NCI-H1048 (cell line): ENCODE measurements around the gene SYDE1.

ENCODE experiments used
- DNase-seq: peaks from one replicate; lab custom pipeline; 2025; lab: John Stamatoyannopoulos, UW

The SYDE1 gene

DNA sequence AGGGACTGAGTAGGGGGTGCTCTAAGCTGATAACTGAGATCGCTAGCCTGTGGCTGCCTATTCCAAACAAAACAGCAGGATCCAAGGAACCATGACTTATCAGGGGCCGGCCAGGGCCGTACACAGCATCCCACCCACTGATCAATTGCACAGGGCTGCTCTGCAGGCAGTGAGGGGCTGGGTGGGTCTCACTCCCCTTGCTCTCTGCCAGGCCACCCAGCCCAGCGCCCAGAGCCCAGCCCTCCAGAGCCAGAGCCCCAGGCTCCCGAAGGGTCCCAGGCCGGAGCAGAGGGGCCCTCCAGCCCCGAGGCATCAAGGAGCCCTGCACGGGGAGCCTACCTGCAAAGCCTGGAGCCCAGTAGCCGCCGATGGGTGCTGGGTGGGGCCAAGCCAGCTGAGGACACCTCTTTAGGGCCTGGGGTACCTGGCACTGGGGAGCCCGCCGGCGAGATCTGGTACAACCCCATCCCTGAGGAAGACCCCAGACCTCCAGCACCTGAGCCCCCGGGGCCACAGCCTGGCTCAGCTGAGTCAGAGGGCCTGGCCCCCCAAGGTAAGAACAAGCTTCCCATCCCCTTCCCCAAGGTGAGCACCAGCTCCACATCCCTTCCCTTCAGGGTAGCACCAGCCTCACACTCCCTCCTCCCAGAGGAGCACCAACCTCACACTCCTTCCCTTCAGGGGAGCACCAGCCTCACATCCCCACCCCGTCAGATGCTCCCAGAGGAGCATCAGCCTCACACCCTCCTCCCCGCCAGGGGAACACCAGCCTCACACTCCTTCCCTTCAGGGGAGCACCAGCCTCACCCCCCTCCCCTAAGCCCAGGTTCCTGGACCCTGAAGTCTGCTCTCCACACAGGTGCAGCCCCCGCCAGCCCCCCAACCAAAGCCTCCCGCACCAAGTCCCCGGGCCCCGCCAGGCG lies 1.9 kb downstream of the SYDE1 start:
- DNase-seq: no peak

DNA sequence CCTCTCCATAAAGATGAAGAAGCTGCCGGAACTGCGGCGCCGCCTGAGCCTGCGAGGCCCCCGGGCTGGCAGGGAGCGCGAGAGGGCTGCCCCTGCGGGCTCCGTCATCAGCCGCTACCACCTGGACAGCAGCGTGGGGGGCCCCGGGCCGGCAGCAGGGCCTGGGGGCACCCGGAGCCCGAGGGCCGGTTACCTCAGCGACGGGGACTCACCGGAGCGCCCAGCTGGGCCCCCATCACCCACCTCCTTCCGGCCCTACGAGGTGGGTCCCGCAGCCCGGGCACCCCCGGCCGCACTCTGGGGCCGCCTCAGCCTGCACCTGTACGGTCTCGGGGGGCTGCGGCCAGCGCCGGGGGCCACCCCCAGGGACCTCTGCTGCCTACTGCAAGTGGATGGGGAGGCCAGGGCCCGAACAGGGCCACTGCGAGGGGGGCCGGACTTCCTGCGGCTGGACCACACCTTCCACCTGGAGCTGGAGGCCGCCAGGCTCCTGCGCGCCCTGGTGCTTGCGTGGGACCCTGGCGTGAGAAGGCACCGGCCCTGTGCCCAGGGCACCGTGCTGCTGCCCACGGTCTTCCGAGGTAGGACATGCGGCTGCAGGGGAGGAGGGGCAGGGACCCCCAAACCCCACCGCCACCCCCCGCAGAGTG lies 2.7 kb downstream of the SYDE1 start:
- no peak for DNase-seq

DNA sequence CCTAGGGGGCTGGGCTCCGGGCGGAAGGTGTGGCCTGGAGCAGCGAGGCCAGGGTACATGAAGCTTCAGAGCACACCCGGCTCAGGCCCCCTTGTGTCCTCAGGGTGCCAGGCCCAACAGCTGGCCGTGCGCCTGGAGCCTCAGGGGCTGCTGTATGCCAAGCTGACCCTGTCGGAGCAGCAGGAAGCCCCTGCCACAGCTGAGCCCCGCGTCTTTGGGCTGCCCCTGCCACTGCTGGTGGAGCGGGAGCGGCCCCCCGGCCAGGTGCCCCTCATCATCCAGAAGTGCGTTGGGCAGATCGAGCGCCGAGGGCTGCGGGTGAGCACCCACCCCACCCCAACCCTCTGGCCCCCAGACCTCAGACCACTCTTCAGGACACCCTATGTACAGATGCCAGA lies 3.2 kb downstream of the SYDE1 start:
- DNase-seq: no peak

DNA sequence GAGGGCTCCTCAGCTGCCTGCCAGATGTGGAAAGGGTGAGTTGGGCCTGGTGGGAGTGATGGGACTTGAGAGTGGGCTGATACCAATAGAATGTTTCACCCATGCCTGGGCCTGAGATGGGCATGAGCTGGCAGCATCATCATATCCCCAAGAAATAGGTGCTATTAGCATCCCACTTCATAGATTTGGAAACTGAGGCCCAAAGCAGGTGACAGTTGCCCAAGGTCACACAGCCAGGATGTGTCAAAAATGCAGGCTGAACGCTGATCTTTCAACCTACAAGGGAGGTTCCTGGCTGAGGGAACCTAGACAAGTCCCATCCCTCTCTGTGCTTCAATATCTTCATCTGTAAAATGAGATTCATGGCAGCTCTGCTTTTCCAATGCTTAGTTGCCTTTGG lies 4.6 kb downstream of the SYDE1 start:
- no peak for DNase-seq

DNA sequence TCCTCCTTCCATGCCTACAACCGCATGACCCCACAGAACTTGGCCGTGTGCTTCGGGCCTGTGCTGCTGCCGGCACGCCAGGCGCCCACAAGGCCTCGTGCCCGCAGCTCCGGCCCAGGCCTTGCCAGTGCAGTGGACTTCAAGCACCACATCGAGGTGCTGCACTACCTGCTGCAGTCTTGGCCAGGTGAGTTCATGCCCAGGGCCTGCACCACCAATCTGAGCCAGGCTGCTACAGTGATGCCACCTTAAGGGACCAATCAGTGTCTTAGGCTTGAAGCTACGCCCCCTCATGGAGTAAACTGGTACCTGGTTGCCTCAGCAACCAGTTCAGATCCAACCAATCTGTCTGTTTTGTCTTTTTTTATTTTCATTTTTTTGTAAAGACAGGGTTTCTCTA lies 5.2 kb downstream of the SYDE1 start:
- no peak for DNase-seq

DNA sequence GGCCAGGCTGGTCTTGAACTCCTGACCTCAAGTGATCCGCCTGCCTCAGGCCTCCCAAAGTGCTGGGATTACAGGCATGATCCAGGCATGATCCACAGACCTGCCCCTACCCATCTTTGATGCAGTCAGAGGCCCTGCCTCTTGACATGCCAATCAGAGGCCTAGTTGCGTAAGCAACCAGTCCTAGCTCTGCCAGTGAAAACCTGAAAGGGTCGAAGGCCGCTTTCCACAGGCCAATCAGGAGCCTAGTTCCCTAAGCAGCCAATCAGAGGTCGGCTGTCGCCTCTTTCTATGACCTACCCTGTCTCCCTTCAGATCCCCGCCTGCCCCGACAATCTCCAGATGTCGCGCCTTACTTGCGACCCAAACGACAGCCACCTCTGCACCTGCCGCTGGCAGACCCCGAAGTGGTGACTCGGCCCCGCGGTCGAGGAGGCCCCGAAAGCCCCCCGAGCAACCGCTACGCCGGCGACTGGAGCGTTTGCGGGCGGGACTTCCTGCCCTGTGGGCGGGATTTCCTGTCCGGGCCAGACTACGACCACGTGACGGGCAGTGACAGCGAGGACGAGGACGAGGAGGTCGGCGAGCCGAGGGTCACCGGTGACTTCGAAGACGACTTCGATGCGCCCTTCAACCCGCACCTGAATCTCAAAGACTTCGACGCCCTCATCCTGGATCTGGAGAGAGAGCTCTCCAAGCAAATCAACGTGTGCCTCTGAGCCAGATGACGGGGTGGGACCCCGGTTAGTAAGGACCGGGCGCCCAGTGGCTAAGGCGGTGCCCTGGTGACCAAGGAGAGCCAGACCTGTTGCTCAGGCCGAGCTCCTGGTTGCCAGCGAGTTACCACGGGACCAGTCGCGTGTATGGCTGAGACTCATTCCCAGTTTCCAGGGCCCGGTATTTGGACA lies 6.3 kb downstream of the SYDE1 start:
- DNase-seq: no peak

DNA sequence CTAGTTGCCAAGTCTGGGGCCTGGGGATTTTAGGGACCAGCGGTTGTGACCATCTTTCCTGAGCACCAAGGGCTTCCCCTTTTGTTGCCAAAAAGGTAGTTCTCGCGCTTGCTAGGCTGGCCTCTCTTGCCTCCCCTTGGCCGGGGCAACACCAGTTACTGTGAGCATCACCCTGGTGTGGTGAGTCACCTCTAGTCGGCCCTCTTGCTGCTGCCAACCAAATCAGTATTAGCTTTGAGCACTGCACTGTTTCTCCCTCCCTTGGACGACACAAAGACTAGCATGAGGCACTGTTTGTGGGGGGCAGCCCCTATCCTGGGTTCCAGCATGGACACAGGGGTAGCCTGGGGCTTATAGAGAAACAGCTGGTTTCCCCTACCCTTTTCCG lies 6.9 kb downstream of the SYDE1 start:
- DNase-seq: no peak

DNA sequence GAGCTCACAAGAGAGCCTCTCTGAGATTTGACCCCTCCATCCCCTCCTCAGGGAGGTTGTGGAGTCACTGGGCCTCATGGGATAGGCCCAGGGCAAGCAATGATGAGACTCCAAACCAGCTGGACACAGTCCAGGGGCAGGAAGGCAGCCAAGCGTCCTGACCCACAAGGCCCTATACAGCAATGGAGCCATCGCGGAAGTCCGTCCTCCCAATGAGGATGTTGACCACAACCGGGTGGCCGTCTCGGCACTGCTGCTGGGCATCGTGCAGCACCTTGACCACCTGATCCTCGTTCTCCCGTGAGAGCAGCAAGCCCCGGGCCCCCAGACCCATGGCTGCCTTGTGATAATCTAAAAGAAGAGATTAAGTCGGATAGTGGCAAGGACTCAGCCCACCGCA lies 7.9 kb downstream of the SYDE1 start:
- DNase-seq: no peak

DNA sequence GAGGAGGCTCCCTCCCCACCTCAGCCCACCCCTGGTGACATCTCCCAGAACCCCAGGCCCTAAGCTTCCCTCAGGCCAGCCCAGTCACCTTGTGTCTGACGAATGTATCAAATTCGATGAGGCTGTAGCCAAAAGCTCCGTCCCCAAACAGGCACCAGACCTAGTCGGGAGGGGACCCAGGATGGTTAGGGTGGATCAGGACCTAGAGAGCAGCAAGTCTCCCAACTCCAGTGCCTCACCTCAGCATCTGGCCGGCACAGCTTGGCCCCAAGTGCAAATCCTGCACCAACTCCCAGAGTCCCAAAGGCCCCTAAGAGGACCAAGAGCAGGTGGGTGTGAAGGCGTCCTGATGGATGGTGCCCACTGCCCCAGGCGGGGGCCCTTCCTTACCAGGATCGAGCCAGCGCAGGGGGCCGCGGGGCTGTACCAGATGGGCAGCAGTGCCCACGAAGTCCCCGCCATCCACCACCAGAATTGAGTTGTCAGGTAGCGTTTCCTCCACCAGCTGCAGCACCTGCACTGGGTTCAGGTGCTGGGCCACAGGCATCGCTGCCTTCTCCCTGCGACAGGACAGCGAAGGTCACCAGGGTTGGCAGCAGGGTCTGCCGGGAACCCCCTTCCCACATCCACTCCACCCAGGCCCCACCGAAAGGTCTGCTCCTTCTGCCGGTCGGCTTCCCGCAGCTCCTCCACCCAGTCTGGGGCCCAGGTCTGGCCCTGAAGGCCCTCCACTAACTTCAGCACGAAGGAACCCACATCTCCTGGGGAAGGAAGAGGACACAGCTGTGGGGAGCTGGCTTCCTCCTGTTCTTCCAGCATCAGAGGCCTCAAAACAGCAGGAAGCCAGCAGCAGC lies 8.8 kb downstream of the SYDE1 start:
- no peak for DNase-seq

DNA sequence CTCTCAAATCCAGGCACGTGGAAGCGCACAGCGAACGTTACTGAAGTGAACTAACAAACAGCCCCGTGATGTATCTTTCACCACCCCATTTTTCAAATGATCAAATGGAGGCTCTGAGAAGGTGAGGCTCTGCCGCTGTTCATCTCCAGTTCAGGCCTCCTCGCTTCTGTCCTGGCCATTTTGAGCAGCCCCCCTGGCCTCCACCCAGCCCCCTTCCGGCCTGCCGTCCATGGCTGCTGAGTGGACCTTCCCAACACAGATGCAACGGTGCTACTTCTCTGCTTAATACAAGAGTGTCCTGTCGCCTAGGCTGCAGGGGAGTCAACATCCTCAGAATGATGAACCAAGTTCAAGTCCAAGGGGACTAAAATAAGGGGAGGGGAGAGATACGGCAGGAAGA lies 9.7 kb downstream of the SYDE1 start:
- DNase-seq: no peak

DNA sequence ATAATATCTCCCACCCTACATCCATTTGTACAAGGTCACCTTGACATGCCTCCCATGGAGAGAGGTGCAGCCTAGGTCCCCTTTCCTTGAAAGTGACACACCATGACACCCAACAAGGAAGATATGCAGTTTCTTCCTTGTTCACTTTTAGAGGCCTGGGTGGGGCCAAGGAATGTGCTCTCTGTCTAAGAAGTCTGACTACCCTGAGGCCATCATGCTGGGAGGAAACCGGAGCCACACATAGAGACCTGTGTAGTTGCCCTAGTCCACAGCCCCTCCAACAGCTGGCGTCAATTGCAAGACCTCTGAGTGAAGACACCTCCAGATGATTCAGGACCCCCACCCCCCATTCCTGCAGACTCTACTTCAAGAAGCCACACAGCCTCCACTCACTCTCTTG lies 11.0 kb downstream of the SYDE1 start:
- no peak for DNase-seq

DNA sequence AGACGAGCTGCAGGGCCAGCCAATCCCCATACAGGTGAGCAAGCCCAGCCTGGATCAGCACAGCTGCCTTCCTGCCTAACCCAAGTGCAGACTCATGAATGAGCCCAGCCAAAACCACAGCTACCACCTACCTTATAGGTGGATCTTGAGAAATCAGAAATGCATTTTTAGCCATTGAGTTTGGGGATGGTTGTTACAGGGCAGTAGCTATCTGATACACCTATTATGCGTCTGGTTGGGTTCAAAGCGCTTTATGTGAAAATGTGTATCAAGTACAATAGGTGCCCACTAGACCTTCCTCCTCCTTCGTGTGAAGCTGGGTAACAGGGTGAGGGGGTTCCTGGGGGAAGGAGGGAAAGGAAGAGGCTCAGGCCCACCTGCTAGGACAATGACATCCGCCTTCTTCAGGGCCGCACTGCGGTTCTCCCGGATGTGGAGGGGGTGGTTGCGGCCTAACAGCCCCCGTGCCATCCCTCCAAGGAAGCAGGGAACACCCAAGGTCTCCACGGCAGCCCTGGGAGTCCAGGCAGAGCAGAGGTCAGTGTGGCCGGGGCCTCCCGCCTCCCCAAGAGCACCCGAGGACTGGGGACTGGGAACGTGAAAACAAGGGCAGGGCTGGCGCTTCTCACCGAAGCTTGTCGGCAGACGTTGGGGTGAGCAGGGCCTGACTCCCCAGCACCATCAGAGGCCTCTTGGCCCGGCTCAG lies 11.7 kb downstream of the SYDE1 start:
- DNase-seq: no peak

DNA sequence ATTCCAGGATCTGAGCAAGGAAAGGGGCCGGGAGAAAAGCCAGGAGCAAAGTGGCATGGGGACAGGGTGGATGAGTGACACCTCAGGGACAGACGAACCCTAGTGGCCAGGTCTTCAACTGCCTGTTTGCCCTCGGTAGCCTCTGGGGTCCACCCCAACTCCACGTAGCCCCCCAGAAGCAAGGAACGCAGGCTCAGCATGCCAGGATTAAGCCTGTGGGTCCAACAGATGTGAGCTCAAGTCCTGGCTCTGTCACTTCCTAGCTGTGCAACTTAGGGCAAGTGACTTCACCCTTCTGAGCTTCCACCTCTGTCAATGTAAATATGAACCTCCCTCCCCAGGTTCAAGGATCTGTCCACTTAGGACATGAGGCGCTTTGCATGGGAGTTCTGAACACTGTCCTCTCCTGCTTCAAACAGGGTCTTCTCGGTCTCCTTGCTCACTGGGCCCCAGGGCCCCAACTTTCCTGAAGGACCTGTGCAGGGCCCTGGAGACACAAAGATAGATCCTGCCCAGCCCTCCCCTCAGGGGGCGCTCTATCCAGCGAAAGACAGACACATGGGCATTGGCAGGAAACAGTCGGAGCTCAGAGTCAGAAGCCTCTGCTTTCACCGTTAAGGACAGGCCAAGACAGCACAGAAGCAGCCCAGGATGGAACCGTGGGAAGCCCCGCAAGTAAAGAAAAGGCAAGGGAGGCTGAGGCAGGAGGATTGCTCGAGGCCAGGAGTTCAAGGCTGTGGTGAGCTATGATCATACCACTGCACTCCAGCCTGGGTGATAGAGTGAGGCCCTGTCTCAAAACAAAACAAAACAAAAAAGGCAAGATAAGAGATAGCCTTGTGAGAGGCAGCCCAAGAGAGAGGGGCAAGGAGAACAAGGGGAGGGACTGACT lies 13.2 kb downstream of the SYDE1 start:
- DNase-seq: no peak

DNA sequence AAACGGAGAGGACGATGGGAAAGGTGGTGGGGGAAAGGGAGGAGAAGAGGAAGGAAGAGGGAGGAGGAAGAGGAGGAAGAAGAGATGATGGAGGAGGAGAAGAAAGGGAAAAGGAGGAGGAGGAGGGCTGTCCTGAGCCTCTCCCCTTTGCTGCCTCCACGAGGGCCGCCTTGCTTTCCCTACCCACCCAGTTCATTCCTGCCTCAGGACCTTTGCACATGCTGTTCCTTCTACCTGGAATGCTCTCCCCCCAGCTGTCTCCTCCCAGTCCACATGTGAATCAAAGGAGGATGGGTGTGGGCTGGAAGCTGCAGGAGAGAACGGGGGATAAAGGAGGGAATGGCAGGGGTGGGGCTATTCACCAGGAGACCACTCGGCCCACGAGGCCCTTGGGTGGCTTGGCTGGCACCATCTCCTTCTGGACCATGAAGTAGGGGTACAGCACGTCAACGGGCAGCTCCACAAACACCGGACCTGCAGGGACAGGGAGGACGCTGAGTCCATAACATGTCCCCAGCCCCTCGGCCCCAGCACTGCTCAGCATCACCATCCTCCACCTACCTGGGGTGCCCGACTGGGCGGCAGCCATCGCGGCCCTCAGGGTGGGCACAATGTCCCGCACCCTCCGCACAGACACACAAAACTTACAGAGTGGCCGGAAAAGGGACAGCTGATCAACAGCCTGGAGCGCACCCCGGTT lies 15.3 kb downstream of the SYDE1 start:
- no peak for DNase-seq

DNA sequence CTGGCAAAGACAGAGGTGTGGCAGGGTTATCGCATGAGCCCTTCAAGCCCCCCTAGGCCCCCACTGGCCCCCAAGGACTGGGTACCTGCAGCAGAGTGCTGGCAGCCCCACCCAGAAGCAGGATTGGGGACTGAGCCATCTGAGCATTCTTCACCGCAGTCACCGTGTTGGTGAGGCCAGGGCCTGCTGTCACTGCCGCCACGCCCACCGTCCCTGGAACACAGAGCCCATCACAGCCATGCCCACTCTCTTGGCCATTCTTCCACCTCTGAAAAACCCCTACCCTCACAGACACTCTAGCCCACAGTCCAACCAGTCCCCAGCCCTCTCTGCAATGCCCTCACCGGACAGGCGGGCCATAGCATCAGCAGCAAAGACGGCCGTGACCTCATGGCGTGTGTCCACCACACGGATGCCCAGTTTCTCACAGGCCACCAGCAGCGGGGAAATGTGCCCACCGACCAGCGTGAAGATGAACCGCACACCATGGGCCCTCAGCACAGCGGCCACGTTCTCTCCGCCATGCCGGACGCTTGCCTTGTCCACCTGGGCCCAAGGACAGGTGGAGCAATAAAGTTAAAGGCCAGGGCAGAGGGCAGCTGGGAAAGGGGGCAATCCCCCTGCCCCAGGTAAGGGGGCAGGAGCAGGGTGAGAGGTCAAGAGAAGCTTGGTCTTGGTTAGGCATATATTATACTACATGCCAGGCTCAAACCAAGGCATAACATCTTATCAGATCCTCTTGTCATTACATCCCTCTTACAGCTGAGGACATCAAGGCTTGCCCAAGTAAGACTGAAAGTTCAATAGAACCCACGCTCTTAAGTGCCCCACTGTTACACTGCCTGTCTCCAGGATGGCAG lies 16.1 kb downstream of the SYDE1 start:
- no peak for DNase-seq

DNA sequence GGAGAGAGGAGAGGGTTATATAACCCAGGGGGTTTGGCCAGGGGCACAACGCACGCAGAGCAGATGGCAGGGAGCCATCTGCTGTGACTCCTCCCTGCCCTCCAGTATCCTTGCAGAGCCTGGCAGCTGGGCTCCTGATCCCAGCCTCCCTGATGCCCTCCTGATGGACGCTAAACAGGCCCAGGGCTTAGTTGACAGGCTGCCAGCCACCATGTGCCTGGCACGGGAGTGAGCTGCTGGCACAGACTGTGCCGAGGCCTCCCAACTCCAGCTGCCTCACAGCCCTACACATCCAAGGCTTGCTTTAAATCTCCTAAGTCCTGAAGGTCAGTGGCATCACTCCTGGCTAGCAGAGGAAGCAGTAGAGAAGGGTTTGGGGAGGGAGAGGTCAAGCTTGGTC lies 16.7 kb downstream of the SYDE1 start:
- DNase-seq: no peak

DNA sequence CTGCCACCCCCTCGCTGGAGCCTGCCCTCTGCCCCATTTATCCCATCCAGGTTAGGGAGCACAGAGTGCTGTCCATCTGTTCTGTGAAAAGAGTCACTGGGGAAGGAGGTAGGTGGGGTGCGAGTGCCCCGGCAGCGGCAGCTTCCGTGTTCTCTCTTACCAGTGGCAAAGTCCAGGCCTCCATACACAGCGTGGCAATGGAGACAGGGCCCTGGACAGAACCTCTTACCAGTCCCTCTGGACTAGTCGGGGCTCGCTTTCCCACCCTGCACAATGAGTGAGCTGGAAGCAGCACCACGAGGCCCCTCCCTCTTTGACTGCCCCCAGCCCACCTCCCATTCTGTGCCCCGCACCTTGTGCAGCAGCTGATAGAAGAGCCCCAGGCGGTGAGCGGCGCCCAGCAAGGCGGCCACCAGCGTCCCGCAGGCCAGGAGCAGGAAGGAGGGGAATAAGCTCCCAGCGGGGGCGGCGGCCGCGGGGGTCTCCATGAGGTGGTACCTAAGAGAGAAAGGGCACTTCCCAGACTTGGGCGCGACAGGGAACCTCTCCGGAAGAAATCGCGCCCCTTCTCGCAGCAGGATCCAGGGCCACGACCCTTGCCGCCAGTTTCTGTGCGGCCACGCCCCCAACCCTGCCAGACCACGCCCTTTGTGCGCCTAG lies 17.5 kb downstream of the SYDE1 start:
- DNase-seq: no peak
